DOHH2 (cell line): ENCODE results near the gene IZUMO1.

Experiments
- H3F3A ChIP-seq: fragments of 200-600 bp; sonication (generic), shearing (Covaris generic); 2 replicates; pipeline ENCODE4 v1.6.0; 2016; ENCODE audit warnings: antibody characterized with exemption, mild to moderate bottlenecking; ENCODE audit not compliant: control insufficient read depth, insufficient read depth
- H3K27ac ChIP-seq: fragments of 200-600 bp; sonication (generic); 2 replicates; pipeline ENCODE4 v1.5.1; 2014; ENCODE audit warnings: low read depth, mild to moderate bottlenecking, low read length, moderate library complexity
- H3K27me3 ChIP-seq: fragments of 200-600 bp; sonication (generic); 2 replicates; pipeline ENCODE4 v1.6.1; 2014; ENCODE audit warnings: mild to moderate bottlenecking, low read length, mixed read lengths; ENCODE audit not compliant: control insufficient read depth
- H3K36me3 ChIP-seq: fragments of 200-600 bp; sonication (generic); 2 replicates; pipeline ENCODE4 v1.6.1; 2014; ENCODE audit warnings: mild to moderate bottlenecking, low read length, moderate library complexity, mixed read lengths; ENCODE audit not compliant: control insufficient read depth
- H3K4me1 ChIP-seq: fragments of 200-600 bp; sonication (generic); 2 replicates; pipeline ENCODE4 v1.6.1; 2014; ENCODE audit warnings: mild to moderate bottlenecking, low read length, mixed read lengths; ENCODE audit not compliant: control insufficient read depth
- H3K4me2 ChIP-seq: fragments of 200-600 bp; sonication (generic); 2 replicates; pipeline ENCODE4 v1.6.0; 2014; ENCODE audit warnings: mild to moderate bottlenecking, low read length, moderate library complexity
- H3K4me3 ChIP-seq: fragments of 200-600 bp; sonication (generic); 2 replicates; pipeline ENCODE4 v1.5.1; 2014; ENCODE audit warnings: mild to moderate bottlenecking, low read length, mixed read lengths
- H3K79me2 ChIP-seq: fragments of 200-600 bp; sonication (generic); 2 replicates; pipeline ENCODE4 v1.6.1; 2014; ENCODE audit warnings: mild to moderate bottlenecking, low read length, mixed read lengths; ENCODE audit not compliant: control insufficient read depth
- H3K9me2 ChIP-seq: fragments of 200-600 bp; sonication (generic); replicated peaks from 2 replicates; pipeline ENCODE4 v1.6.1; 2014; ENCODE audit warnings: mild to moderate bottlenecking, low read length, mixed read lengths; ENCODE audit not compliant: control insufficient read depth
- H3K9me3 ChIP-seq: fragments of 200-600 bp; sonication (generic); 2 replicates; pipeline ENCODE4 v1.6.1; 2014; ENCODE audit warnings: antibody characterized with exemption, low read length, mixed read lengths; ENCODE audit not compliant: control insufficient read depth, insufficient read depth
- H4K20me1 ChIP-seq: fragments of 200-600 bp; sonication (generic); 2 replicates; pipeline ENCODE4 v1.6.0; 2014; ENCODE audit warnings: low read depth, mild to moderate bottlenecking, antibody characterized with exemption, low read length, moderate library complexity; ENCODE audit not compliant: control insufficient read depth, insufficient read depth
- CTCF ChIP-seq: fragments of 200-600 bp; sonication (generic); IDR thresholded peaks from one replicate; pipeline ENCODE4 v1.5.1; 2014; ENCODE audit warnings: antibody characterized with exemption, mild to moderate bottlenecking, low read depth, low read length; ENCODE audit not compliant: poor library complexity, severe bottlenecking
- EZH2phosphoT487 ChIP-seq: fragments of 200-600 bp; sonication (generic); IDR thresholded peaks from 2 replicates; pipeline ENCODE4 v1.6.1; 2017; ENCODE audit warnings: borderline replicate concordance, mild to moderate bottlenecking, antibody characterized with exemption, low read length, moderate library complexity, mixed read lengths

Gene IZUMO1

DNA sequence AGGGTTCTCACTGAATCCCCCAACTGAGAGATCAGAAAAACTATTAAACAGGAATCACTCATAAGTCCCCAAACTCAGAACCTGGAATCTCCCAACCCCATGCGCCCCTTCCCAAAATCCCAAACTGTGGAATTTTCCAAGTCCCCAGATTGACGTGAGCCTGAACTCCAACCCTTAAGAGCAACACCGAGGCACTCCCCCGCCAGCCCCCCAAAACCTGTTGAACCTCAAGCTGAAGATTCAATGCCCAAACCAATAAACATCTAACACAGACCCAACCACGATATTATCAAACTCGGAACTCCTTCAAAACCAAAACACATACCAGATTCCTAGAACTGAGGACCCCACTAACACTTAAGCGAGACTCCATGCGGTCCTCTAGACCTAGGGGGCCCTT is 599 bp downstream of the IZUMO1 start:
- TF ChIP-seq CTCF (no peak), EZH2phosphoT487 (no peak)
- H4K20me1 ChIP-seq = no peaks in the 10 kb centered on the region
- no peaks in the 10 kb centered on the region for H3K9me2 ChIP-seq
- H3K79me2 ChIP-seq = no peaks in the 10 kb centered on the region
- H3K4me2 ChIP-seq = no peak overlapping the region
- no peaks in the 10 kb centered on the region for H3K9me3 ChIP-seq
- no peaks in the 10 kb centered on the region for H3K36me3 ChIP-seq
- no peak overlapping the region for H3K27ac ChIP-seq
- no peak overlapping the region for H3K4me3 ChIP-seq
- peaks cover 13% of the 10 kb centered on the region for H3K4me1 ChIP-seq
- H3F3A ChIP-seq = no peaks in the 10 kb centered on the region
- no peaks in the 10 kb centered on the region for H3K27me3 ChIP-seq

- Histone ChIP-seq H3K36me3 (no peaks in the 10 kb centered on the region), H4K20me1 (no peaks in the 10 kb centered on the region), H3K9me3 (no peaks in the 10 kb centered on the region), H3K9me2 (no peaks in the 10 kb centered on the region), H3K4me1 (peaks cover 16% of the 10 kb centered on the region), H3K79me2 (no peaks in the 10 kb centered on the region), H3K27me3 (no peaks in the 10 kb centered on the region), H3F3A (no peaks in the 10 kb centered on the region), H3K4me2 (no peak overlapping the region), H3K4me3 (no peak overlapping the region), H3K27ac (no peak overlapping the region)
- TF ChIP-seq EZH2phosphoT487 = no peak
- no peak for TF ChIP-seq CTCF
These were observed 1.3 kb downstream of the IZUMO1 start for GRCh38 chr19:48745208-48745995.

- Histone ChIP-seq H3F3A (peaks cover 3% of the 10 kb centered on the region; the same call in 1 of the 2 replicates), H3K27ac (no peak overlapping the region), H3K4me3 (no peak overlapping the region), H3K27me3 (0 out of 2 replicates have a peak, but pooled peaks cover 6% of the 10 kb centered on the region), H3K9me3 (no peaks in the 10 kb centered on the region), H3K4me2 (no peak overlapping the region), H3K4me1 (peaks cover 27% of the 10 kb centered on the region), H3K79me2 (no peaks in the 10 kb centered on the region), H3K36me3 (no peaks in the 10 kb centered on the region), H3K9me2 (no peaks in the 10 kb centered on the region), H4K20me1 (no peaks in the 10 kb centered on the region)
- no peak for TF ChIP-seq EZH2phosphoT487
- TF ChIP-seq CTCF = no peak
These were observed 4.6 kb downstream of the IZUMO1 start for GRCh38 chr19:48742096-48742495.
